G401.6 (cell line): Measurements from ENCODE around the gene IGDCC3.

Source experiments
- FAIRE-seq: peaks from 2 replicates; lab custom pipeline; 2012; peaks lifted over from hg19 to GRCh38; lab: Jason Lieb, UNC

IGDCC3 gene

GRCh38 chr15:65386886-65387285, 9.1 kb upstream of the IGDCC3 start:
- no peak for FAIRE-seq

- FAIRE-seq, result no peak
These were observed 8.6 kb upstream of the IGDCC3 start for GRCh38 chr15:65386376-65386775.

- no peak for FAIRE-seq
These were observed 8.1 kb upstream of the IGDCC3 start for GRCh38 chr15:65385870-65386258.

- peak; percentile 94 for FAIRE-seq
These were observed 7.4 kb upstream of the IGDCC3 start for GRCh38 chr15:65384895-65385869.

DNA sequence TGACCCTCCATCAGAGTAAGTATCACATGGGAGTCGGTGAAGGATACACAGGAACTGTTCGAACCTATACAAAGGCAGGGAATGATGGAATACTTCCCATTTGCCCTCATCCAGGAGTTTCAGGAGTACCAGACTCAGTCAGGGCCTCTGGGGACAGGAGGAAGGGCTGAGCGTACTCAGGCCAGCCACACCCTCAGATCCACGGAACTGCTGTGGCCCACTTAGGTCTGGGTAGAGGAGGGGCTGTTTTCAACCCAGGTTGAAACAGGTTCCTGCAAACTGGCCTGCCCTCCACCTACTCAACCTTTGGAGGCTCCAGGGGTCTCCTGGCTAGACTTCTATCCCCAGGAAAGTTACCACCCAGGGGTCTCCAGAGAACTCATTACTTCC, 6.7 kb upstream of the IGDCC3 start:
- no peak for FAIRE-seq

DNA sequence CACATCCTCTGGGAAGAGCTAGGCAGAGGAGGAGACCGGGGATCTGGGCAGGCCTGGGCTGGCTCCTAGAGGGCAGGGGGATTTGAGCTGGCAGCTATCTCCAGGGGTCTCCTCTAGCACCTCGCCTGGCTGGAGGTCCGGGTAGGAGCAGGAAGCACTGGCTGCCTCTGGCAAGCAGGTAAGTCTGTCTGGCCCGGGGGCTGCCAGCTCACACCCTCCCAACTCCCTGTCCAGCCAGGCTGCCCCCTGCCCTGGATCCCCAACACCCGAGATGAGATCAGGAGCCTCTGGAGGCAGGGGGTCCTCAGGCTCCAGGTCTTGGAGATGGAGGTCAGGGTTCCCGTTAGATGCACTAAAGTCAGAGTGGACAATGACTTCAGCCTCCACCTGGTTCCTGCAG, 6.2 kb upstream of the IGDCC3 start:
- no peak for FAIRE-seq

- FAIRE-seq, result no peak
These were observed 5.7 kb upstream of the IGDCC3 start for GRCh38 chr15:65383456-65383855.

GRCh38 chr15:65382921-65383320, 5.1 kb upstream of the IGDCC3 start:
- no peak for FAIRE-seq

- no peak for FAIRE-seq
These were observed 4.3 kb upstream of the IGDCC3 start for GRCh38 chr15:65382146-65382491.

GRCh38 chr15:65381445-65382145, 3.8 kb upstream of the IGDCC3 start:
- no peak for FAIRE-seq

DNA sequence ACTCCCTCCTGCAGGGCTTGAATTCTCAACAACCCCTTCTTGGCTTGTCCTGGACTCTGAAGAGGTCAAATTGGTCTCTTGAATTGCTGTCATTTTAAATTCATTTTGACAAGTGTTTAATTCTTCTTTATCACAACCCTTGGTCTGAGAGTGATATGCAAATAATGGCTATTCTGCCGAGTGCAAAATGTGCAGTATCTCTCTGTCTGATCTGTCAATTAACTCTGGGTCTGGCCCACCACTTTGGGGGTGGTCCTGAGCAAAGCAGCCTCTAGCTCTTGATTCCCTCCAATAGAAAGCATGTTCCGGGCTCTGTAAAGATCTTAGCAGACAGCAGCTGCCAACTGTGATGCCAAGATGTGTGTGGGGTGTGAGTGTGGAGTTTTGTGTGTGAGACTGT, 2.2 kb upstream of the IGDCC3 start:
- no peak for FAIRE-seq

GRCh38 chr15:65377105-65377975, 462 bp downstream of the IGDCC3 start:
- no peak for FAIRE-seq

DNA sequence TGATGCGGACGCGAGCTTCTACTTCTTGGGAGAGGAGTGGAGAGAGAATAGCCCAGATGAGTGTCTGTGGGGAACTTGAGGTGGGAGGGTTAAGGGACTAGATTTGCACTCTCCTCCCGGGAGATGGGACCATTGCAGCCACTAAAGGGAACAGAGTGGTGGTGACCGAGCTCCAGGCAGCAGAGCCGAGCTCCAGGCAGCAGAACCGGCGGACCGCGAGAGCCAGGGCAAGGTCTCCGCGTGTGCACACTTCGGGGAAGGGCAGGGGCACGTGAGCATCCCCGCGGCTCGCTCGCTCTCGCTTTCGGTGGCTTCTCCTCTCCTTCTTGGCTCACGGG, 1.1 kb downstream of the IGDCC3 start:
- FAIRE-seq, result no peak

DNA sequence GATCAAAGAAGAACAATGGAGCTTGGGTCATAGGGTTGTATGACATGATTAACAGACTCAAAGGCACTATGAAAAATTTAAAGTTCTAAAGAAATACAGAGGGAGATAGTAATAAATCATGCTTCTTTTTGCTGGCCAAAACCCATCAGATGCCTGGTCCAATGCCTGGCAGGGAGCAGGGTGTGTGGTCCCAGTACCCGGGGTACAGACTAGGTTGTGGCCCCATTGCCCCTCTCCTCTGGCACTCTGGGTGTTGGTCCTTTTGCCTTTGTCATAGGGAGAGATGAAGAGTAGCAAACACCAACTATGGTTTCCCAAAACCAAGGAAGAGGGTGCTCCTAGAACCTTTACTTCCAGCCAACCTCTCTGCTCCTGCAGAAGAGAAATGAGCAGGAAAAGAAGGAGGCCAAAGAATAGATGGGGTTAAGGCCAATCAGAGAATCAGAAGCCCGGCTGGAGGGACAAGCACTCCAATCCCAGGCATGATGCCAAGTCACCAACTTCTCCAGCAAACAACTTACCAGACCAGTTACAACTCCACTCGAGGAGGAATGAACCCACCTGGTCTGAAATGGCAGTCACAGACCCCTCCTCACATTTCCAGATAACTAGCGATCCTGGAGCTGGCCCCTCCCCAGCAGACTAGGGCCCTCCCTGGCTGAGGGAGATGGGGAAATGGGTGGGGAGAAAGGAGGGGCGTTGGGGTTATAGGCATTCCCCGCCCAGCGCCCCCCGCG, 1.8 kb downstream of the IGDCC3 start:
- FAIRE-seq, result no peak

DNA sequence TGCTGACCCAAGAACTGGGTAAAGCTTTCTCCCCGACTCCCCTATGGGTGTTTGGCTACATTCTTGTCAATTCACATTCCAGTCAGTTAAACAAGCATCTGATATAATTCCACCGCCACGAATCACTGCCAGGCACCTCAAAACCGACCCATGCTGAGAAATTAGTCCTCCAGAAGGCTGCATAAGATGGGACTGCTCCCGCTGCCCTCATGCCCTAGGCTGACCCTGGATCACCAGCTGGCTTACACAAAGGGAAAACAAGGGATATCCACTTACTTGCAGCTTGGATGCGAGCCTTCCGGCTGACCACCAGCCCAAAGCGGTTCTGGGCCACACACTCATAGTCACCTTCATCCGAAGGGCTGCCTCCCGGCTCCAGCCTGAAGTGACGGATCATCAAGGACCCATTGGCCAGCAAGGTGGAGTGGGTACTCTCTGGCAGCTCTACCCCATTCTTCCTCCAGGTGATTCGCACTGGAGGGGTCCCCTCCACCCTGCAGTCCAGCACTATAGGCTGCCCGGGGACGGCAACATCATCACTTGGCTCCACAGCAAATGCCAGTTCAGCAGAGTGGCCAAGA, 2.9 kb downstream of the IGDCC3 start:
- no peak for FAIRE-seq

GRCh38 chr15:65374334-65374733, 3.5 kb downstream of the IGDCC3 start:
- FAIRE-seq, result no peak

DNA sequence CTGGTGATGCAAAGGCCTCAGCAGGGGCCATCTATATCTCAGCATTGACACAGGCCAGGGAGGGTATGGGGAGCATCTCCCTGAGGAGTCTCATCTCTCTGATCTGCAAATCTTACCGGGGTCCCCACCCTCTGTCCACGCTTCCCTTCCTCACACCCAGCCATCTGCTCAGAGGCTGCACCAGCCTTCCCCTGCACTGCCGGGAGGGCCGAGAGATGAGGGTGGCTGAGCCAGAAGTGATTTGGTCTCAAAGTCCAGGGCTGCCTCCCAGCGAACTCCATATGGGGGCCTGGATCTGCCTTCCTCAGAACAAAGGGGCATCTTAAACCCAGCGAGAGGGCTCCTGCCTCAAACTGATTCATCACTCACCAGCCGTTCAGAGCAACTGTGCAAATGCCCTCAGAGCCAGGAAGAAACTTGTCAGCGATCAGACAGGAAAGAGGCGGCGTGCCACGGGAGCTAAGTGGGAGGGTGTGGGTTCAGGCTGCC, 4.6 kb downstream of the IGDCC3 start:
- FAIRE-seq, result no peak

DNA sequence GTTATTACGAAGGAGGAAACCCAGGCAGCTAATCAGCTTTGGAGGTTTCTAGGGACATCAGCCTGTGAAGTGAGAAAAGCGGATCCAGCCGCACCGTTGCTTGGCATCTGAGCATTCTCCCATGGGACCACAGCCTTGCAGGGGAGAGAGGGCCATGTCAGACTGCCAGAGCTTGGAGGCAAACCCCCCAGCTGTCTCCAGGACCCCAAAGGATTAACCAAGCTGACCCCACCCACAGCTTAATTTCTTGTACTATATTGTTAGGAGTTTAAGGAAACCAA, 5.1 kb downstream of the IGDCC3 start:
- FAIRE-seq, result no peak

- no peak for FAIRE-seq
These were observed 5.6 kb downstream of the IGDCC3 start for GRCh38 chr15:65371976-65372786.

DNA sequence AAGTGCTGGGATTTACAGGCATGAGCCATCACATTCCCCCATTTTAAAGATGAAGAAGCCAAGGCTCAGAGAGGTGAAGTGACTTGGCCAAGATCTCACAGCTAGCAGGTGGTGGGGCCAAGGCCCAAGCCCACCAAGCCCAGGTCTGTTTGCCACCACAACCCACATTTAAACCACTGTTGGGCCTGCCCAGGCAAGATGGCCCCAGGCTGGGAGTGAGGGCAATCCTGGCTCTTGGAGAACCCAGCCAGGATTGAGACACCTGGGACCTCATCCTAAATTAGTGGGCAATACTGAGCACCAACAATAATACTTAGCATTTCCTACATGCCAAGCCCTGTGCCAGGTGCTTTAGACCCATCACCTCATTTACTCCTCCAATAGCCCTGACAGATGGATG, 6.9 kb downstream of the IGDCC3 start:
- no peak for FAIRE-seq

DNA sequence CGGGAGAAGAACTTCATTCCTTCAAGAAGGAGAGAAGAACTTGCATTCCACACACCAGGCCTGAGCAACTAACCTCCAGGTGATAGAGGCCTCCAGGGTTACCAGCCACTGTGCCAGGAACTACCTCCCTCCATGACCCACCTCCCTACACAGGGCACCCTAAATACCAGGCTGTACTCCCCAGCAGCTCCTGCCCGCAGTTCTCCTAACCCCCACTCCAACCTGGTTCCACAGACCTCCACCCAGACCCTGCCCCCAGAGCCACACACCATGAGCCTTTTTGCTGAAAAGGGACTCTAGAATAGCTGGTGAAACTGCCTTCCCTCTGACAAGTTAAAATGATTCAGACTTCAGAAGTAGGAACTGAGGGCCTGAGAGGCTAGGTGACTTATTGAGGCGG, 8.2 kb downstream of the IGDCC3 start:
- no peak for FAIRE-seq
